ENCODE measurements around the gene SDK2. TPM values are rescaled to one million over a fixed set of nuclear protein-coding genes. Genes with fewer than 3 reads are reported as not detected.
"Not testable (repeated sequence)": the region's sequence is repeated elsewhere in the genome, so short reads cannot be mapped to it uniquely, and the experiment has no call there.

SDK2 gene
- polyA plus RNA-seq, 4 donors = 8.9 to 9.8 (median 8.9) TPM

- DNase-seq (ENCODE audit: low read depth in 4 of 4, low spot score in 3 of 4) = no peak
Measured at GRCh38 chr17:73493956-73494926, 150.0 kb downstream of the SDK2 start.

GRCh38 chr17:73492821-73493814 lies 151.1 kb downstream of the SDK2 start:
- DNase-seq (ENCODE audit: low read depth in 4 of 4, low spot score in 3 of 4) = peak; percentile 43 to 65 (median 57)

DNA sequence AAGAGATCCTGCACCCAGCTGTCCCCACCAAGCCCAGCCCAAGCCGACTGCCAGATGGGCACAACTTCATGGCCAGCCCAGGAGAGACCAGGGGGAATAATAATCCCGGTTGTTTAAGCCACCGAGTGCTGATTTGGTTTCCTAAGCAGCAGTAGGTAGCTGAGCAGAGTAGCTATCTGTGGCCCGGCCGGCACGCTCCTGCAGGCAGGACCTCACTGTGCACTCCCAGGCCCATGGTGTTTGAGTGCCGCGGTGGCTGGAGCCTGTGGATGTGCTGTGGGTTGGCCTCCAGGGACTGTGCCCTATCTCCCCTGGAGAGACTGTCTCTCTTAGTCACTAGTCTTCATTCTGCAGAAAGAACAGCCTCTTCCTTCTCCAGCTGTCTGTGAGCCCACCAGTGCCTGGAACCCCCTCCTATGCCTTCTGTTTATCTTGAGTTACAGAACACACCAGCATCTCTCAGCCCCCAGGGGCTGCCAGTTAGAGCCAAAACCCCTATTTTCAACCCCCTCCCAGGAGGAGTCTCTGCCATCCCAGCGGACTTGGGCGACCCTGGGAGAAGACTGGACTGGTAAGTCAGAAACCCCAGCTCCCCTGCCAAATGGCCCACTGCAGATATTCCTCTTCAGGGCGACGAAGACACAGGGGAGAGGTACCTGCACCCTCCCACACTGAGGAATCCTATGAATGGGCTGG lies 152.0 kb downstream of the SDK2 start:
- no peak for DNase-seq (ENCODE audit: low read depth in 4 of 4, low spot score in 3 of 4)

GRCh38 chr17:73491648-73492047 lies 152.6 kb downstream of the SDK2 start:
- DNase-seq (ENCODE audit: low read depth in 4 of 4, low spot score in 3 of 4) = no peak

- DNase-seq (ENCODE audit: low read depth in 4 of 4, low spot score in 3 of 4) = no peak
Measured at GRCh38 chr17:73490851-73491250, 153.4 kb downstream of the SDK2 start.

GRCh38 chr17:73489991-73490390 lies 154.3 kb downstream of the SDK2 start:
- DNase-seq (ENCODE audit: low read depth in 4 of 4, low spot score in 3 of 4) = no peak

DNA sequence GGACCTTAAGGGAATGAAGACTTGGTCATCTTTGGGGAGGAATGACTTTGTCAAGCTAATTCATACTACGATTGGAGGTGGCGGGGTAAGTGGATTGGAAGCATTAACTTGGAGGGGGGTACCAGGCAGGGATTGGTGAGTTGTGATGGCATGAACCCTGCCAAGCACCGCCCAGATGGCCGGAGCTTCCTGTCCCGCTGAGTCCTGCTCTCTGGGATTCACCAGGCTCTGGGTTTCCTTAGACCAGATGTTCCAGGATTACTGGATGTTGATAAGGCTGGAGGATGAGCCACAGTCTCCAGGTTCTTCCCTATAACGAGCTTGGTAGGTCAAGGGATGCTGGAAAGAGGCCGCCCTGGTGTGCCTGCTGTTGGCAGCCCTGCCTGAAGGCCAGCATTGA lies 154.9 kb downstream of the SDK2 start:
- DNase-seq (ENCODE audit: low read depth in 4 of 4, low spot score in 3 of 4) = no peak

DNA sequence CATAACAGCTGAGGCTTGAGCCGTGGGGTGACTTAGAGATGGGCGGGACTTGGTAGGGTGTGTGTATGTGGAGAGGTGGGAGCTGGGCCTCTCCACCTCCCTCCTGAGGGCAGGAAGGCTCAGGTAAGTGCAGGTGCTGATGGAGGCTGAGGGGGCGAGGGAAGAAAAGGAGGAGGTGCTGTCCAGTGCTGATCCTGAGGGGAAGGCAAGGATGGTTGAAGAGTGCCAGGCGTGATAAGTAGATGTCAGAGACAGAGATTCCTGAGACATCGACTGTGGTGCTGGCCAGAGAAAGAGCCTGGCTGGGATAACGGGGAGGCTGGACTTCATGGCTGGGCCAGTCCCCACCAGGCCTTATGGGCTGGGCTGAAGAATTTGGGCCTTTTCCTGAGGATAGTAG lies 159.1 kb downstream of the SDK2 start:
- DNase-seq (ENCODE audit: low read depth in 4 of 4, low spot score in 3 of 4) = no peak

GRCh38 chr17:73482894-73483293 lies 161.4 kb downstream of the SDK2 start:
- DNase-seq (ENCODE audit: low read depth in 4 of 4, low spot score in 3 of 4) = no peak

DNA sequence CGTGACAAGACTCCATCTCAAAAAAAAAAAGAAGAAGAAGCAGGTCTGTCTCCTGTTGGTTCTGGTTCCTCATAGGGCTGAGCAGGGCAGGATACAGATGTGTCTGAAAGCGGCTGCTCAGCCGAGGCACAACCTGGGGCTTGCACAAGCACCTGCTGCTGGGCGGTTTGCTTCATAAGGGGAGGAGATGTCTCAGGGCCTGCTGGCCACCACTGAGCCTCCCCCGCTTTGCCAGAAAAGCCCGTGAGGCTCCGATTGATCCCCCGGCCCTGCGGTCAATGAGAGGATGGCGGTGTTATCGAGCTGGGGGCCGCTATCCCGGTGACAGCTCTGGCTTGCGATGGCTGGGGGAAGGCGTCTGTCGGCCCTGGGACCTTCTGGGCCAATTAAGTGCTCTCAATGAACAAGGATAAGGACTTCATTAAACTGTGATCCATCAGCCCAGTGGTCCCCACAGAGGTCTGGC lies 162.0 kb downstream of the SDK2 start:
- DNase-seq (ENCODE audit: low read depth in 4 of 4, low spot score in 3 of 4) = no peak

DNA sequence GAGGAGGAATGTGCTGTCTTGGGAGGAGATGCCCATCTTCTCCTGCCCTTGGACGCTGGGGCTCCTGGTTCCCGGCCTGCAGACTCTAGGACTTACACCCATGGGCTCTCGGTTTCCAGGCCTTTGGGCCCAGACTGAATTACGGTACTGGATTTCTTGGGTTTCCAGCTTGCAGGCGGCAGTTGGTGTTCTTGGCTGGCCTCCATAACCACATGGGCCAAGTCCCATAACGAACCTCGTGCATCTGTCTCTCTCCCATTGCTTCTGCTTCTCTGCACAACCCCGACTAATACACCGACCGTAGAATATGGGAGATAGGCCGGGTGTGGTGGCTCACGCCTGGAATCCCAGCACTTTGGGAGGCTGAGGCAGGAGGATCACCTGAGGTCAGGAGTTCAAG lies 162.6 kb downstream of the SDK2 start:
- no peak for DNase-seq (ENCODE audit: low read depth in 4 of 4, low spot score in 3 of 4)

DNA sequence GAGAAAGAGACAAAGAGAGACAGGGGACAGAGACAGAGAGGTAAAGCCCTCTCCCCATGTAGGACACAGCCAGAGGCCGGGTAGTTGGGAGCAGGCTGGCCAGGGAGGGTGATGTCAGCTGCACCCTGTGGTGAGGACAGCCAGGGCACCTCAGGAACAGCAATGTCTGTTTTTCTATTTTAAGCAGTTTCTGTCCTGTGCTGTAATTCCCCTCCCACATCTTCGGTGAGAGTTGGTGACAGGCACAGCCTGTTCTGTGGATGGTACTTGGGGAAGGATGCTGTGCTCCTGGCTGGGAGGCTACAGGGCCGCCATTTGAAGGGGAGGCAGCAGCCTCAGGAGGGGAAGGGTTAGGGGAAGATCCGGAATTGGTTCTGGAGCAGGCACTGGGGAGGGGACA lies 163.5 kb downstream of the SDK2 start:
- DNase-seq (ENCODE audit: low read depth in 4 of 4, low spot score in 3 of 4) = no peak

GRCh38 chr17:73478768-73479424 lies 165.3 kb downstream of the SDK2 start:
- no peak for DNase-seq (ENCODE audit: low read depth in 4 of 4, low spot score in 3 of 4)

DNA sequence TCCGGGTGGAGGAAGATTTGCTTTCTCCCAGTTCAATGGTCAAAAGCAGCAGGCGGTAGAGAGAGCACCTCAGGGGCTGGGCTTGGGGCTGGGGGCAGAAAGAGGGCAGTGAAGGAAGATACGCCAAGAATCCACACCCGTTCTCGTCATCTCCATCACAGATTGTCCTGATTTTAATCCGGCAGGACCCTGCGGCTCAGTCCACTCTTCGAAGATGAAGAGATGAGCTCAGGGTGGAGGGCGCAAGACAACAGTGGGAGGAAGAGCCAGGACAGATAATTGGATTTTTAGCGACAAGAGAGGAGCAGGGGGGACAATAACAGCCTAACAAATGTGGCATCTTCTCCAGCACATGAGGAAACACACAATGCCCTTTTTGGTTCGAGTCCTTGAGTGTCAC lies 165.9 kb downstream of the SDK2 start:
- no peak for DNase-seq (ENCODE audit: low read depth in 4 of 4, low spot score in 3 of 4)

DNA sequence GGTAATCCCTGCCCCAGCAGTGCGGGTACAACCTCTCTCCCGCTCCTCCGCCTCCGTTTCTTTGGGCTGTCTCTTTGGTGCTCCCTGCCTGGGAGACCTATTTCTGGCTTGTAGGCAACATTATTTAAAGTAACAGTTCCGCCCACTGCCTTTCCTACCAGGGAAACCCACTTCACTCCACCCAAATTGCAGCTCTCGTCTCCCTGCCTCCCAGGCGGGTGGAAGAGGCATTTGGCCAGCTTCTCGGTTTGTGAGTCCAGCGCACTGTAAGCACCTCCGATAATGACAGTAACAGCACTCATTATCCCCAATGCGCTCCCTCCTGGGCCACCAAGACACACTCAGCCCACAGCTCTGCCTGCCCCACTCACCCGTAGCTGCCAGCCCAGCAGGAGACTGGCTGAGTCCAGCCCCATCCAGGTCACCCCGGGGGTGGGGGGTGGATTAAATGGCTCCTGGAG lies 167.3 kb downstream of the SDK2 start:
- DNase-seq (ENCODE audit: low read depth in 4 of 4, low spot score in 3 of 4) = no peak

DNA sequence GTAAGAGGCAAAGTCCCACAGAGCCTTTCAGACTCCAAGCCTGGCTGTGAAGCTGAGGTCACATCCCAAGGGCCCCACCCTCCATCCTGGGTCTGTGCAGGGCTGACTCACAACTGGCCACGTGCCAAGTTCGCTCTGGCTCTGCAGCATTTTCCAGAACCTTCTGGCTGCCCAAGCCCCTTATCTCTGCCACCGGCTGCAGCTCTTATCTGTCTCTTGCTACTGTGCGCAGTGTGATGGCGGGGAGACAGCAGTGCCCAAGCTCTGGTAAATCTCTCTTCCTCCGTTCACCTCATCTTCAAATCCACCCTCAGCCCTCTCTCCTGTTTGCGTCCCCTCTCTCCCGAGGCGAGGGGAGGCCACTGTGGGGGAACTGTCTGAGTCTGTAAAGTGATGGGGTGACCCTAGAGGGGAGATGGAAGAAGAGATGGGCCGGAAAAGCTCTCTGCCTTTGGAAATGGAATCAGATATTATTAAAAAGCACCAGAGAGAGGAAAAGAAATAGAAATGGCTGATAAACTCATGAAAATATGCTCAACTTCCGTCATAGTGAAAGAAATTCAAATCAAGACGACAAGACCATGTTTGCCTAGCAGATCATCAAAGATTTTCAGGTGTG lies 169.8 kb downstream of the SDK2 start:
- no peak for DNase-seq (ENCODE audit: low read depth in 4 of 4, low spot score in 3 of 4)

- DNase-seq (ENCODE audit: low read depth in 4 of 4, low spot score in 3 of 4) = not testable (repeated sequence)
Measured at GRCh38 chr17:73472715-73473114, 171.5 kb downstream of the SDK2 start.

DNA sequence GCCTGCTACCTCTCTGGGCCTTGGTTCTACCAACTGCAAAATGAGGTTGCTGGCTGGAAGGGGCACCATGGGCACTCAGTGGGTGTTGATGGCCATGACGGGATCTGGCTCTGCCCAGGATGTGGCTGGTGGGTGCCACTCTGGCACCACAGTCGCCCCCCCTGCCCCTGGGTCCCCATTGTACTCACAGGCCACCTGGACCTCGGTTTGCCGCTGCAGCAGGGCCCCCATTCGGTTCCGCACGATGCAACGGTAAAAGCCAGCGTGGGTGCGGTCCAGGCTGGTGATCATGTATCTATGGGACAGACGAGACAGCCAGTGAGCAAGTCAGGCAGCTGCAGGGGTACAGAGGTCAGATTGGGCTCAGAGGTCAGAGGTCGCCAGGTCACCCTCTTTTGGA lies 172.3 kb downstream of the SDK2 start:
- no peak for DNase-seq (ENCODE audit: low read depth in 4 of 4, low spot score in 3 of 4)

- no peak for DNase-seq (ENCODE audit: low read depth in 4 of 4, low spot score in 3 of 4)
Measured at GRCh38 chr17:73470316-73470826, 173.9 kb downstream of the SDK2 start.
